ENCODE results near the gene TPD52L1.

TPD52L1 gene

GRCh38 chr6:125151700-125152099 lies 1.9 kb upstream of the TPD52L1 start:
- POLR2A ChIA-PET (ENCODE audit: low non-redundant PET): no interaction called here

GRCh38 chr6:125154118-125154760 lies 666 bp downstream of the TPD52L1 start:
- DNase-seq (ENCODE audit: low spot score): peak; percentile 50
- H3K27ac ChIP-seq: peak overlapping the region; percentile 17; the same call in 1 of the 2 replicates
- ChIA-PET CTCF (interaction anchor here (0.6 to 1.4 kb wide), 19 partner anchors 13 to 625 kb away, joined by 3 to 13 read pairs (median 3); partner anchors contain the start of genes HDDC2 and RNF217), POLR2A (ENCODE audit: low non-redundant PET) (no interaction called here)
- no peak for TF ChIP-seq CTCF (conservative IDR thresholded peaks at IDR 0.05; ENCODE audit: low read depth)

More at GRCh38 chr6:125151700-125152099, 1.9 kb upstream of the TPD52L1 start:
- TF ChIP-seq CTCF (conservative IDR thresholded peaks at IDR 0.05; ENCODE audit: low read depth): no peak
- no peak overlapping the region for H3K27ac ChIP-seq
- CTCF ChIA-PET: interaction anchor here (1.0 to 1.1 kb wide), 2 partner anchors 37 to 281 kb away, joined by 3 to 6 read pairs; no protein-coding TSS in a partner anchor
- no peak for DNase-seq (ENCODE audit: low spot score)

DNA sequence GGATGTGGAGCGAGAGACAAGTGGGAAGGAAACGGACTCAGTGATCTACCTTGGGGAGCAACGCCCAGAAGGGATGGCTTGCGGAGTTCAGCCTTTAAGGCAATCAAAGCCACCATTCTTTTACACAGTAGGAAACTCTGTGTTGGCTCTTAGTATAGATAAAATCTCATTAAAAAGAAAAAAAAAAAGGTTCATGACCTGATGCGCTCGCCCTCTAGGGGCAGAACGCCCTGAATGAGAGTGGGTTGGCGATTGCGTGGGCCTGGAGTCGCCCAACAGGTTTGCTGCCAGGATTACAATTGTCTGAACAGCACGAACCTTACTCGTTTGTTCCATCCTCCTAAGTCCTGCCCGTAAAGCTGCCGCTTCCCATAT lies 1.2 kb downstream of the TPD52L1 start:
- TF ChIP-seq CTCF (conservative IDR thresholded peaks at IDR 0.05; ENCODE audit: low read depth): peak; percentile 48
- DNase-seq (ENCODE audit: low spot score): peak; percentile 76
- H3K27ac ChIP-seq: no peak overlapping the region
- ChIA-PET CTCF (interaction anchor here (0.5 to 1.4 kb wide), 9 partner anchors 11 to 1406 kb away, joined by 3 to 13 read pairs (median 3); no protein-coding TSS in a partner anchor), POLR2A (ENCODE audit: low non-redundant PET) (no interaction called here)

GRCh38 chr6:125155344-125155743 lies 1.8 kb downstream of the TPD52L1 start:
- no peak overlapping the region for H3K27ac ChIP-seq
- TF ChIP-seq CTCF (conservative IDR thresholded peaks at IDR 0.05; ENCODE audit: low read depth): no peak
- ChIA-PET CTCF (interaction anchor here (0.5 to 1.4 kb wide), 9 partner anchors 10 to 1406 kb away, joined by 3 to 13 read pairs (median 3); no protein-coding TSS in a partner anchor), POLR2A (ENCODE audit: low non-redundant PET) (no interaction called here)
- DNase-seq (ENCODE audit: low spot score): no peak

DNA sequence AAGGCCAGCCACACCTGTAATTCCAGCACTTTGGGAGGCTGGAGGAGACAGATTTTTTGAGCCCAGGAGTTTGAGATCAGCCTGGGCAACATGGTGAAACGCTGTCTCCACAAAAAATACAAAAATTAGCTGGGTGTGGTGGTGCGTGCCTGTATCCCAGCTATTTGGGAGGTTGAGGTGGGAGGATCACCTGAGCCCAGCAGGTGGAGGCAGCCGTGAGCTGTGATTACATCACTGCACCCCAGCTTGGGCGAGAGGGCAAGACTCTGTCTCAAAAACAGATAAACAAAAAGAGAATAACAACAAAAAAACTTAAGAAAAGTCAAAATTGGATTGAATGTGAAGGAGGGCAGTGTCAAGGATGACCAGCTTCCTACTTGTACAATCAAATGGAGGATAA lies 2.9 kb downstream of the TPD52L1 start:
- ChIA-PET POLR2A (ENCODE audit: low non-redundant PET) (no interaction called here), CTCF (interaction anchor here (1.0 to 1.1 kb wide), 2 partner anchors 91 to 106 kb away, joined by 3 to 5 read pairs; no protein-coding TSS in a partner anchor)
- no peak for TF ChIP-seq CTCF (conservative IDR thresholded peaks at IDR 0.05; ENCODE audit: low read depth)
- H3K27ac ChIP-seq: no peak overlapping the region
- DNase-seq (ENCODE audit: low spot score): no peak

DNA sequence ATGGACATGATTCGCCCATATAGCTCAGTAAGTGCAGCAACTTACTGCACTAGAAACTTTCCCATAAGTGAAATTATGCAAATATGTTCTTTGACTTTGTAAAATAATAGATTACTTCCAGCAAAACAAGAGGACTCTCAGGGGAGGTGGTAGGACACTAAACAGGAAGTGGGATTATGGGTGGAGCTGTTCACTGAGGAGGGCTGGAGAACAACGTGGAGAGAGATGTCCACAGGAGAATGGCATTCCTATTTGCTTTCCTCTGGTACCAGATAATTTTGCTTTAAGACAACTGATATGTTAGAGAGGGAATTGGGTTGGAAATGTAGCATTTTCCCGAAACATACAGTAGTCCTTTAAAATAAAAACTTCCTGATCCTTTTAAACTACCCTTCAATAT lies 3.7 kb downstream of the TPD52L1 start:
- H3K27ac ChIP-seq: no peak overlapping the region
- ChIA-PET POLR2A (ENCODE audit: low non-redundant PET) (no interaction called here), CTCF (interaction anchor here (1.1 kb wide), 1 partner anchor 91 kb away, joined by 5 read pairs; no protein-coding TSS in a partner anchor)
- DNase-seq (ENCODE audit: low spot score): no peak
- no peak for TF ChIP-seq CTCF (conservative IDR thresholded peaks at IDR 0.05; ENCODE audit: low read depth)

Measured in RWPE1 (cell line).